ENCODE measurements around the gene SDS.

Gene SDS

DNA sequence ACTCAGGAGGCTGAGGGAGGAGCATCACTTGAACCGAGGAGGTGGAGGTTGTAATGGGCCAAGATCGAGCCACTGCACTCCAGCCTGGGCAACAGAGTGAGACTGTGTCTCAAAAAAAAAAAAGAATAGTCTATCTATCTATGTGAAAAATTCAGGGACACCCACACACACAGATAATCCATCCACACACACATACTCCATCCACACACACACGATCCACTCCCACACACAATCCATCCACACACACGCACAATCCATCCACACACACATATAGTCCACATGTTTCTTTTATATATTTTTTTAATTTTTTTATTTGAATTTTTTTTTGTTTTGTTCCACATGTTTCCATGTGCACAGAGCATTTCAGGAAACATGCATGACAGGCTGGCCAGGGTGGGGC lies 3.3 kb downstream of the SDS start:
- no peak for DNase-seq (ENCODE audit: low read depth)
- H3K4me3 ChIP-seq (ENCODE audit: low read depth, low read length), result no peak overlapping the region
- TF ChIP-seq CTCF (IDR thresholded peaks at IDR 0.05; ENCODE audit: control insufficient read depth, extremely low read depth, insufficient read depth), result no peak

DNA sequence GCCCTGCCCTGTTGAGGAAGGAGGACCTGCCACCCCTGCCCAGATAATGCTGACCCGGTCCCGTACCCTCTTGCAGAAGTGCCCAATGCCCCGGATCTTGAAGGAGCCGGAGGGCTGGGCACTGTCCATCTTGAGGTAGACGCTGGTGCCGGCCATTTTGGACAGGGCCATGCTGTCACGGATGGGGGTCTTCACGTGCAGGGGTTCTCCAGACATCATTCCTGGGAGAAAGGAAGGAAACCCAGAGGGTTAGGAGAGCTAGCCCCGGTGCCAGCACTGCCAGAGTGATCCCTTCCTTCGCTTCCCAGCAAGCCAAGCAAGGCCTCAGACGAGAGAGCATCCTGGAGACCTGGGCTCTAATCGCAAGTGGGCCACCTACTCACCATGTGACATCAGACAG lies 4.2 kb downstream of the SDS start:
- DNase-seq (ENCODE audit: low read depth), result no peak
- no peak for TF ChIP-seq CTCF (IDR thresholded peaks at IDR 0.05; ENCODE audit: control insufficient read depth, extremely low read depth, insufficient read depth)
- H3K4me3 ChIP-seq (ENCODE audit: low read depth, low read length), result no peak overlapping the region

- no peak for TF ChIP-seq CTCF (IDR thresholded peaks at IDR 0.05; ENCODE audit: control insufficient read depth, extremely low read depth, insufficient read depth)
- no peak for DNase-seq (ENCODE audit: low read depth)
- H3K4me3 ChIP-seq (ENCODE audit: low read depth, low read length), result no peak overlapping the region
Observed at GRCh38 chr12:113398346-113399290, 5.1 kb downstream of the SDS start.

GRCh38 chr12:113397497-113398197 lies 6.0 kb downstream of the SDS start:
- no peak for DNase-seq (ENCODE audit: low read depth)
- H3K4me3 ChIP-seq (ENCODE audit: low read depth, low read length), result no peak overlapping the region
- no peak for TF ChIP-seq CTCF (IDR thresholded peaks at IDR 0.05; ENCODE audit: control insufficient read depth, extremely low read depth, insufficient read depth)

- no peak for TF ChIP-seq CTCF (IDR thresholded peaks at IDR 0.05; ENCODE audit: control insufficient read depth, extremely low read depth, insufficient read depth)
- no peak overlapping the region for H3K4me3 ChIP-seq (ENCODE audit: low read depth, low read length)
- DNase-seq (ENCODE audit: low read depth), result no peak
Observed at GRCh38 chr12:113396828-113397496, 6.7 kb downstream of the SDS start.

DNA sequence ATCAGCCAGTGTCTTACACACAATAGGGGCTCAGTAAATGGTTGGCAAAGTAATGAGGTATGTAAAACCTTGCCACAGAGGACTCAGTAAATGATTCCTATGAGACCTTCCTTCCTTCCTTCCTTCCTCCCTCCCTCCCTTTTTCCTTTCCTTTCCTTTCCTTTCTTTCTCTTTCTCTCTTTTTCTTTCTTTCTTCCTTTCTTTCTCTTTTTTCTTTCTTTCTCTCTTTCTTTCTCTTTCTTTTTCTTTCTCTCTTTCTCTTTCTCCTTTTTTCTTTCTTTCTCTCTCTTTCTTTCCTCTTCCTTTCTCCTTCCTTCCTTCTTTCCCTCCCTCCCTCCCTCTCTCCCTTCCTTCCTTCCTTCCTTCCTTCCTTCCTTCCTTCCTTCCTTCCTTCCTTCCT lies 7.5 kb downstream of the SDS start:
- no peak overlapping the region for H3K4me3 ChIP-seq (ENCODE audit: low read depth, low read length)
- no peak for TF ChIP-seq CTCF (IDR thresholded peaks at IDR 0.05; ENCODE audit: control insufficient read depth, extremely low read depth, insufficient read depth)
- no peak for DNase-seq (ENCODE audit: low read depth)
